Measurements from ENCODE around the gene TMC1.

GRCh38 chr9:72794946-72795345, 273.5 kb downstream of the TMC1 start:
- no peak for TF ChIP-seq EZH2phosphoT487 (IDR thresholded peaks at IDR 0.05; ENCODE audit: borderline replicate concordance)
- TF ChIP-seq, protein P1, sequence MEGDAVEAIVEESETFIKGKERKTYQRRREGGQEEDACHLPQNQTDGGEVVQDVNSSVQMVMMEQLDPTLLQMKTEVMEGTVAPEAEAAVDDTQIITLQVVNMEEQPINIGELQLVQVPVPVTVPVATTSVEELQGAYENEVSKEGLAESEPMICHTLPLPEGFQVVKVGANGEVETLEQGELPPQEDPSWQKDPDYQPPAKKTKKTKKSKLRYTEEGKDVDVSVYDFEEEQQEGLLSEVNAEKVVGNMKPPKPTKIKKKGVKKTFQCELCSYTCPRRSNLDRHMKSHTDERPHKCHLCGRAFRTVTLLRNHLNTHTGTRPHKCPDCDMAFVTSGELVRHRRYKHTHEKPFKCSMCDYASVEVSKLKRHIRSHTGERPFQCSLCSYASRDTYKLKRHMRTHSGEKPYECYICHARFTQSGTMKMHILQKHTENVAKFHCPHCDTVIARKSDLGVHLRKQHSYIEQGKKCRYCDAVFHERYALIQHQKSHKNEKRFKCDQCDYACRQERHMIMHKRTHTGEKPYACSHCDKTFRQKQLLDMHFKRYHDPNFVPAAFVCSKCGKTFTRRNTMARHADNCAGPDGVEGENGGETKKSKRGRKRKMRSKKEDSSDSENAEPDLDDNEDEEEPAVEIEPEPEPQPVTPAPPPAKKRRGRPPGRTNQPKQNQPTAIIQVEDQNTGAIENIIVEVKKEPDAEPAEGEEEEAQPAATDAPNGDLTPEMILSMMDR (conservative IDR thresholded peaks at IDR 0.05; ENCODE audit: low read length), result no peak
